B cell (primary cell): ENCODE results near the gene FGL2. TPM values are rescaled to one million over a fixed set of nuclear protein-coding genes. Genes with fewer than 3 reads are reported as not detected.

Experiments used
- ATAC-seq: fragments of 200-7000 bp; cut with Tn5 transposase; one replicate; pipeline ENCODE4 v1.10.0; 2021; ENCODE audit warnings: low read depth, mild to moderate bottlenecking, moderate number of reproducible peaks, moderate library complexity
- CTCF ChIA-PET: fragments of 350-600 bp; sonication (Branson Sonifier 250); formaldehyde crosslinking; loops from one replicate; lab custom pipeline; 2021; ENCODE audit warnings: antibody characterized with exemption, inconsistent platforms; lab: Charles Lee
- POLR2A ChIA-PET: fragments of 350-600 bp; sonication (Branson Sonifier 250); formaldehyde crosslinking; loops from one replicate; lab custom pipeline; 2021; ENCODE audit warnings: antibody characterized with exemption; lab: Charles Lee
- DNase-seq: peaks from one replicate; pipeline ENCODE4 v3.0.0; 2013
- H2AFZ ChIP-seq: 2 replicates; pipeline ENCODE4 v1.6.1; 2012; ENCODE audit warnings: mild to moderate bottlenecking, low read depth, low read length; ENCODE audit not compliant: insufficient read depth, poor library complexity, severe bottlenecking
- H3K27ac ChIP-seq, 2 donors: 1 replicate in 1 of 2; 2 replicates in 1 of 2; pipeline ENCODE4 v1.5.1; 2012 to 2013; ENCODE audit warnings: low read length in 2 of 2, mild to moderate bottlenecking in 2 of 2, moderate library complexity in 1 of 2
- H3K27me3 ChIP-seq, 4 experiments: fragments of 200-600 bp in 1 of 4; sonication (generic) in 1 of 4; replicated peaks in 1 of 4; 1 replicate in 2 of 4; 2 replicates in 2 of 4; pipeline versions ENCODE4 v1.6.1 to v1.7.0; 2013 to 2016; ENCODE audit warnings: low read length in 3 of 4, mild to moderate bottlenecking in 2 of 4, mixed read lengths in 1 of 4, moderate library complexity in 1 of 4; ENCODE audit not compliant: insufficient read depth in 4 of 4, control insufficient read depth in 3 of 4; ENCODE audit errors: control extremely low read depth in 1 of 4
- H3K36me3 ChIP-seq, 2 experiments: replicated peaks in 1 of 2; 1 replicate in 1 of 2; 2 replicates in 1 of 2; pipeline versions ENCODE4 v1.6.1 to v1.7.1; 2013; ENCODE audit warnings: low read length in 1 of 2; ENCODE audit not compliant: insufficient read depth in 2 of 2, control insufficient read depth in 1 of 2; ENCODE audit errors: control extremely low read depth in 1 of 2, extremely low read depth in 1 of 2
- H3K4me1 ChIP-seq, 2 donors: fragments of 200-600 bp in 1 of 2; sonication (generic) in 1 of 2; 1 replicate in 1 of 2; 2 replicates in 1 of 2; pipeline versions ENCODE4 v1.5.1 to v1.6.1; 2013 to 2017; ENCODE audit warnings: low read length in 2 of 2; ENCODE audit not compliant: control insufficient read depth in 2 of 2, insufficient read depth in 2 of 2
- H3K4me2 ChIP-seq: replicated peaks from 2 replicates; pipeline ENCODE3; 2012; ENCODE audit warnings: mild to moderate bottlenecking, low read depth, low read length; ENCODE audit not compliant: poor library complexity, severe bottlenecking
- H3K4me3 ChIP-seq, 5 experiments: fragments of 200-600 bp in 1 of 5; sonication (generic) in 1 of 5; 1 replicate in 3 of 5; 2 replicates in 2 of 5; pipeline versions ENCODE4 v1.5.1 to v1.7.0; 2011 to 2016; ENCODE audit warnings: low read length in 4 of 5, mild to moderate bottlenecking in 4 of 5, low read depth in 2 of 5, control low read depth in 1 of 5, moderate library complexity in 1 of 5; ENCODE audit not compliant: insufficient read depth in 1 of 5; ENCODE audit errors: control extremely low read depth in 1 of 5, extremely low read depth in 1 of 5
- H3K79me2 ChIP-seq: fragments of 200-600 bp; sonication (generic); one replicate; pipeline ENCODE4 v1.6.0; 2016; ENCODE audit warnings: low read length; ENCODE audit not compliant: control insufficient read depth, insufficient read depth
- H3K9ac ChIP-seq: fragments of 200-600 bp; sonication (generic); 2 replicates; pipeline ENCODE4 v1.6.1; 2017; ENCODE audit warnings: mild to moderate bottlenecking, low read length, moderate library complexity
- H3K9me3 ChIP-seq, 3 donors: one replicate each; pipeline versions ENCODE4 v1.6.1 to v1.7.1; 2013; ENCODE audit warnings: low read length in 2 of 3; ENCODE audit not compliant: control insufficient read depth in 2 of 3, insufficient read depth in 1 of 3; ENCODE audit errors: control extremely low read depth in 1 of 3
- H4K20me1 ChIP-seq: 2 replicates; pipeline ENCODE4 v1.6.0; 2012; ENCODE audit warnings: mild to moderate bottlenecking, low read length; ENCODE audit not compliant: insufficient read depth, control insufficient read depth, poor library complexity, severe bottlenecking
- H3K27ac Mint-ChIP-seq: one replicate; pipeline ENCODE4 v1.8.0; 2021; ENCODE audit warnings: mixed read lengths
- H3K27me3 Mint-ChIP-seq: one replicate; pipeline ENCODE4 v1.8.0; 2021; ENCODE audit warnings: mixed read lengths
- H3K4me1 Mint-ChIP-seq: one replicate; pipeline ENCODE4 v1.8.0; 2021; ENCODE audit warnings: mixed read lengths
- H3K4me3 Mint-ChIP-seq: one replicate; pipeline ENCODE4 v1.8.0; 2021; ENCODE audit warnings: mixed read lengths
- H3K9me3 Mint-ChIP-seq: one replicate; pipeline ENCODE4 v1.8.0; 2022; ENCODE audit warnings: mixed read lengths; ENCODE audit not compliant: insufficient read depth
- CTCF ChIP-seq: fragments of 200-600 bp; IDR thresholded peaks from one replicate; pipeline ENCODE4 v1.8.0; 2022; ENCODE audit warnings: antibody characterized with exemption, mild to moderate bottlenecking
- EZH2 ChIP-seq: IDR thresholded peaks from 2 replicates; pipeline ENCODE4 v1.6.1; 2012; ENCODE audit warnings: borderline replicate concordance, low read depth, mild to moderate bottlenecking, moderate library complexity, low read length; ENCODE audit not compliant: insufficient read depth, poor library complexity, severe bottlenecking
- WGBS: methylation state at CpG from one replicate; pipeline ENCODE4 v1.1.5; 2013; ENCODE audit warnings: missing lambda C conversion rate; ENCODE audit not compliant: insufficient coverage; 5-methylcytosine and 5-hydroxymethylcytosine counted together
- intact Hi-C: fragments of 100-400 bp; cut with micrococcal nuclease; formaldehyde crosslinking; loops from one replicate; pipeline ENCODE4 v1.10.0; 2022
- polyA plus RNA-seq: library from polyadenylated mRNA; depleted of rRNA; stranded (reverse); fragments of >200 nt; gene quantifications from 2 replicates; pipeline ENCODE4 v1.2.3, GENCODE V29; 2012
- total RNA-seq, 2 donors: library from RNA; stranded (reverse); fragments of 120-200 nt in 1 of 2; gene quantifications; 1 replicate in 1 of 2; 2 replicates in 1 of 2; pipeline versions ENCODE4 v1.2.3 to v1.2.4, GENCODE V29; 2013 to 2022

Gene FGL2
- total and polyA plus RNA-seq, 2 donors (not counting 1 experiment from before 2014, with no cell fraction given): 2.1 to 7.0 TPM

- Mint-ChIP-seq H3K9me3 (no peaks in the 10 kb centered on the region), H3K27me3 (no peaks in the 10 kb centered on the region), H3K4me1 (no peaks in the 10 kb centered on the region), H3K27ac (no peak overlapping the region), H3K4me3 (no peak overlapping the region)
- WGBS: no CpG with 5 or more reads among the region's 3 CpGs
- no peak overlapping the region for H3K4me2 ChIP-seq
- TF ChIP-seq EZH2: no peak
- no peak for TF ChIP-seq CTCF
- no peaks in the 10 kb centered on the region for H3K36me3 ChIP-seq
- H3K27me3 ChIP-seq: no peaks in the 10 kb centered on the region
- ChIA-PET POLR2A (interaction anchor here (1.1 kb wide), 1 partner anchor 83 kb away, joined by 3 read pairs; no protein-coding TSS in a partner anchor), CTCF (interaction anchor here (0.9 to 6.8 kb wide), 15 partner anchors 10 to 621 kb away, joined by 3 to 123 read pairs (median 10); partner anchors contain the start of genes CCDC146, FGL2 and POMZP3)
- no peaks in the 10 kb centered on the region for H3K4me1 ChIP-seq
- ATAC-seq (no peak), DNase-seq (no peak)
- no peak overlapping the region for H3K27ac ChIP-seq
- no peaks in the 10 kb centered on the region for H3K9me3 ChIP-seq
- intact Hi-C loops: no loop called here
- H2AFZ ChIP-seq: no peak overlapping the region
- H4K20me1 ChIP-seq: no peaks in the 10 kb centered on the region
- no peak overlapping the region for H3K9ac ChIP-seq
- no peak overlapping the region for H3K4me3 ChIP-seq
- H3K79me2 ChIP-seq: no peaks in the 10 kb centered on the region
These were observed 48.5 kb upstream of the FGL2 start for GRCh38 chr7:77248154-77248553.

- POLR2A ChIA-PET: interaction anchor here (1.1 kb wide), 1 partner anchor 84 kb away, joined by 3 read pairs; no protein-coding TSS in a partner anchor
- Histone ChIP-seq H3K27me3 (no peaks in the 10 kb centered on the region), H2AFZ (no peak overlapping the region), H3K9ac (no peak overlapping the region), H3K27ac (no peak overlapping the region), H3K4me2 (no peak overlapping the region), H3K4me1 (no peaks in the 10 kb centered on the region), H3K36me3 (no peaks in the 10 kb centered on the region), H3K9me3 (no peaks in the 10 kb centered on the region), H3K4me3 (no peak overlapping the region), H3K79me2 (no peaks in the 10 kb centered on the region), H4K20me1 (no peaks in the 10 kb centered on the region)
- TF ChIP-seq EZH2 (no peak), CTCF (peak; percentile 97)
- WGBS: no CpG with 5 or more reads among the region's 3 CpGs
- CTCF ChIA-PET: interaction anchor here (0.6 to 6.8 kb wide), 38 partner anchors 9 to 1070 kb away, joined by 3 to 123 read pairs (median 5); partner anchors contain the start of genes CCDC146, FGL2 and POMZP3
- Mint-ChIP-seq H3K4me3 (no peak overlapping the region), H3K27me3 (no peaks in the 10 kb centered on the region), H3K9me3 (no peaks in the 10 kb centered on the region), H3K27ac (no peak overlapping the region), H3K4me1 (no peaks in the 10 kb centered on the region)
- peak; percentile 88 for DNase-seq
- intact Hi-C loops: loop anchor here (1.0 to 2.0 kb wide), 4 partner anchors 21 to 125 kb away; partner anchors contain the start of gene CCDC146
- ATAC-seq: peak; percentile 98
These were observed 47.7 kb upstream of the FGL2 start for GRCh38 chr7:77247206-77247850.
